Natural killer cell (primary cell): Measurements from ENCODE around the gene ASB3. TPM values are rescaled to one million over a fixed set of nuclear protein-coding genes. Genes with fewer than 3 reads are reported as not detected.
"Not testable (repeated sequence)": the region's sequence is repeated elsewhere in the genome, so short reads cannot be mapped to it uniquely, and the experiment has no call there.

Experiments used
- ATAC-seq, 3 donors: fragments of 150-1000 bp in 2 of 3; fragments of 200-7000 bp in 1 of 3; cut with Tn5 transposase; 1 replicate in 1 of 3; 2 replicates in 2 of 3; pipeline ENCODE4 v1.10.0; 2021; ENCODE audit warnings: mild to moderate bottlenecking in 2 of 3, moderate library complexity in 2 of 3
- DNase-seq, 2 donors: peaks; one replicate each; pipeline versions ENCODE4 v3.0.0 to v3.0.0-alpha.2; 2013 to 2021; ENCODE audit warnings: mixed read lengths in 1 of 2
- H3K27ac ChIP-seq: one replicate; pipeline ENCODE4 v1.5.1; 2013; ENCODE audit warnings: mild to moderate bottlenecking, low read length
- H3K27me3 ChIP-seq: one replicate; pipeline ENCODE4 v1.6.1; 2013; ENCODE audit warnings: low read length; ENCODE audit not compliant: control insufficient read depth, insufficient read depth
- H3K36me3 ChIP-seq: one replicate; pipeline ENCODE4 v1.6.1; 2013; ENCODE audit warnings: low read length; ENCODE audit not compliant: control insufficient read depth, insufficient read depth
- H3K4me1 ChIP-seq: one replicate; pipeline ENCODE4 v1.6.1; 2013; ENCODE audit warnings: low read length; ENCODE audit not compliant: control insufficient read depth, insufficient read depth
- H3K4me3 ChIP-seq: one replicate; pipeline ENCODE4 v1.5.1; 2013; ENCODE audit warnings: low read length
- H3K9me3 ChIP-seq: one replicate; pipeline ENCODE4 v1.6.1; 2013; ENCODE audit warnings: low read length; ENCODE audit not compliant: control insufficient read depth, insufficient read depth
- H3K27ac Mint-ChIP-seq, 2 donors: one replicate each; pipeline ENCODE4 v1.8.0; 2022; ENCODE audit warnings: mild to moderate bottlenecking in 2 of 2, mixed read lengths in 2 of 2, moderate library complexity in 1 of 2
- H3K27me3 Mint-ChIP-seq, 2 donors: one replicate each; pipeline ENCODE4 v1.8.0; 2022; ENCODE audit warnings: low read depth in 2 of 2, mixed read lengths in 2 of 2
- H3K36me3 Mint-ChIP-seq: one replicate; pipeline ENCODE4 v1.8.0; 2022; ENCODE audit warnings: mixed read lengths
- H3K4me1 Mint-ChIP-seq, 2 donors: one replicate each; pipeline ENCODE4 v1.8.0; 2022; ENCODE audit warnings: mixed read lengths in 2 of 2
- H3K4me3 Mint-ChIP-seq: one replicate; pipeline ENCODE4 v1.8.0; 2022; ENCODE audit warnings: mild to moderate bottlenecking, moderate library complexity, mixed read lengths
- H3K9me3 Mint-ChIP-seq, 2 donors: one replicate each; pipeline ENCODE4 v1.8.0; 2022; ENCODE audit warnings: mixed read lengths in 2 of 2
- WGBS: methylation state at CpG from one replicate; pipeline ENCODE4 v1.1.7; 2013; ENCODE audit warnings: missing lambda C conversion rate; ENCODE audit not compliant: insufficient coverage; 5-methylcytosine and 5-hydroxymethylcytosine counted together
- intact Hi-C: fragments of 100-400 bp; cut with micrococcal nuclease; formaldehyde crosslinking; loops from one replicate; pipeline ENCODE4 v1.14.2; 2022
- total RNA-seq, 4 donors: library from RNA; stranded (reverse); fragments of 120-200 nt in 1 of 4; gene quantifications; one replicate each; pipeline versions ENCODE4 v1.2.3 to v1.2.4, GENCODE V29; 2013 to 2022
- TF ChIP-seq, protein P1 (sequence below): fragments of 200-600 bp; IDR thresholded peaks from one replicate; pipeline ENCODE4 v1.8.0; 2022; ENCODE audit warnings: antibody characterized with exemption

The ASB3 gene
- total RNA-seq, 3 donors from 2014 or later (not counting 1 experiment from before 2014, with no cell fraction given) = 27.9 to 37.0 (median 29.6) TPM

DNA sequence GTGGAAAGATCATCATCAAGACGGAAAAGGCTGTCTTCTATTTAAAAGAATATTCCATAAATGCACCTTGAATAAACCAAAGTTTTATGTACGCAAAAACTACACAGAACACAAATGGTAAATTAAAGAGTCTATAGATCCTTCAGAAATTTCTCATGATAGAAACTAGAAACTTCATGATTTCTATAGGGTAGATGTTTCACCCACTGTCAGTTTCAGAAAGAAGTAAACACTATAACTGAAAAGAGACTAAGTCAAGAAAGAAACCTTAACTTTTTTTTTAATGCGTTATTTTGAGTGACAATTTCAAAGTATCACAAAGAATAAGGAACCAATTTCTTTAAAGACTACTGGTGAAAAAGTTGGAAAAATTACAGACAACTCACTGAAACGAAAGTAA, 61.1 kb downstream of the ASB3 start:
- WGBS = 83% methylated on average over 1 of the region's 4 CpGs
- no peaks in the 10 kb centered on the region for H3K27me3 ChIP-seq

DNA sequence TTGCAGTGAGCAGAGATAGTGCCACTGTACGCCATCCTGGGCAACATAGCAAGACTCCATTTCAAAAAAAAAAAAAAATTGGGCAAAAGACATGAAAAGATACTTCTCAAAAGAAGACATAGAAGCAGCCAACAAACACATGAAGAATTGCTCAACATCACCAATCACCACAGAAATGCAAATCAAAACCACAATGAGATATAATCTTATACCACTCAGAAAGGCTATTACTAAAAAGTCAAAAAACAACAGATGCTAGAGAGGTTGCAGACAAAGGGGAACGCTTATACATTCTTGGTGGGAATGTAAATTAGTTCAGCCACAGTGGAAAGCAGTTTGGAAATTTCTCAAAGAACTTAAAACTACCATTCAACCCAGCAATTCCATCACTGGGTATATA, 62.2 kb downstream of the ASB3 start:
- WGBS = 91% methylated on average over 1 of the region's 2 CpGs
- Mint-ChIP-seq H3K4me1 (peaks cover 24 to 35% of the 10 kb centered on the region in 2 donors), H3K4me3 (no peak overlapping the region), H3K27me3 (no peaks in the 10 kb centered on the region), H3K9me3 (no peaks in the 10 kb centered on the region), H3K36me3 (no peaks in the 10 kb centered on the region), H3K27ac (peak overlapping the region in 1 of 2 donors; percentile 18)
- ATAC-seq = no peak
- no peak for DNase-seq
- TF ChIP-seq, protein P1, sequence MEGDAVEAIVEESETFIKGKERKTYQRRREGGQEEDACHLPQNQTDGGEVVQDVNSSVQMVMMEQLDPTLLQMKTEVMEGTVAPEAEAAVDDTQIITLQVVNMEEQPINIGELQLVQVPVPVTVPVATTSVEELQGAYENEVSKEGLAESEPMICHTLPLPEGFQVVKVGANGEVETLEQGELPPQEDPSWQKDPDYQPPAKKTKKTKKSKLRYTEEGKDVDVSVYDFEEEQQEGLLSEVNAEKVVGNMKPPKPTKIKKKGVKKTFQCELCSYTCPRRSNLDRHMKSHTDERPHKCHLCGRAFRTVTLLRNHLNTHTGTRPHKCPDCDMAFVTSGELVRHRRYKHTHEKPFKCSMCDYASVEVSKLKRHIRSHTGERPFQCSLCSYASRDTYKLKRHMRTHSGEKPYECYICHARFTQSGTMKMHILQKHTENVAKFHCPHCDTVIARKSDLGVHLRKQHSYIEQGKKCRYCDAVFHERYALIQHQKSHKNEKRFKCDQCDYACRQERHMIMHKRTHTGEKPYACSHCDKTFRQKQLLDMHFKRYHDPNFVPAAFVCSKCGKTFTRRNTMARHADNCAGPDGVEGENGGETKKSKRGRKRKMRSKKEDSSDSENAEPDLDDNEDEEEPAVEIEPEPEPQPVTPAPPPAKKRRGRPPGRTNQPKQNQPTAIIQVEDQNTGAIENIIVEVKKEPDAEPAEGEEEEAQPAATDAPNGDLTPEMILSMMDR = no peak
- H3K36me3 ChIP-seq = peaks cover 4% of the 10 kb centered on the region
- intact Hi-C loops = no loop called here
- no peak overlapping the region for H3K27ac ChIP-seq
- no peak overlapping the region for H3K4me3 ChIP-seq
- H3K4me1 ChIP-seq = no peaks in the 10 kb centered on the region
- H3K9me3 ChIP-seq = no peaks in the 10 kb centered on the region
- H3K27me3 ChIP-seq = no peaks in the 10 kb centered on the region

More for the DNA sequence above, 61.1 kb downstream of the ASB3 start:
- TF ChIP-seq, protein P1 = no peak
- Mint-ChIP-seq H3K27ac (no peak overlapping the region), H3K36me3 (no peaks in the 10 kb centered on the region), H3K27me3 (no peaks in the 10 kb centered on the region), H3K9me3 (no peaks in the 10 kb centered on the region), H3K4me1 (peaks cover 20 to 33% of the 10 kb centered on the region in 2 donors), H3K4me3 (no peak overlapping the region)
- H3K4me3 ChIP-seq = no peak overlapping the region
- intact Hi-C loops = no loop called here
- DNase-seq (no peak), ATAC-seq (no peak)
- no peaks in the 10 kb centered on the region for H3K4me1 ChIP-seq
- peaks cover 9% of the 10 kb centered on the region for H3K36me3 ChIP-seq
- no peaks in the 10 kb centered on the region for H3K9me3 ChIP-seq
- H3K27ac ChIP-seq = no peak overlapping the region

DNA sequence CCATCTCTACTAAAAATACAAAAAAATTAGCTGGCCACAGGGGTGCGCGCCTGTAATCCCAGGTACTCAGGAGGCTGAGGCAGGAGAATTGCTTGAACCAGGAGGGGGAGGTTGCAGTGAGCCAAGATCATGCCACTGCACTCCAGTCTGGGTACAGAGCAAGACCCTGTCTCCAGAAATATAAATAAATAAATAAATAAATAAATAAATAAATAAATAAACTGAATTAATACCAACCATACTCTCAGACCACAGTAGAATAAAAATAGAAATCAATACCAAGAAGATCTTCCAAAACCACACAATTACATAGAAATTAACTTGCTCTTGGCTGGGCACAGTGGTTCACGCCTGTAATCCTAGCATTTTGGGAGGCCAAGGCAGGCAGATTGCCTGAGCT, 65.8 kb downstream of the ASB3 start:
- 100% methylated on average over 3 of the region's 3 CpGs for WGBS
- peaks cover 33 to 40% of the 10 kb centered on the region in 2 donors for H3K4me1 Mint-ChIP-seq
- H3K4me3 Mint-ChIP-seq, H3K9me3 Mint-ChIP-seq, intact Hi-C loops, H3K27me3 ChIP-seq, H3K27me3 Mint-ChIP-seq, H3K27ac Mint-ChIP-seq, H3K4me1 ChIP-seq, H3K27ac ChIP-seq, H3K36me3 ChIP-seq, H3K9me3 ChIP-seq, ATAC-seq, H3K4me3 ChIP-seq, H3K36me3 Mint-ChIP-seq, DNase-seq: not testable (repeated sequence)

DNA sequence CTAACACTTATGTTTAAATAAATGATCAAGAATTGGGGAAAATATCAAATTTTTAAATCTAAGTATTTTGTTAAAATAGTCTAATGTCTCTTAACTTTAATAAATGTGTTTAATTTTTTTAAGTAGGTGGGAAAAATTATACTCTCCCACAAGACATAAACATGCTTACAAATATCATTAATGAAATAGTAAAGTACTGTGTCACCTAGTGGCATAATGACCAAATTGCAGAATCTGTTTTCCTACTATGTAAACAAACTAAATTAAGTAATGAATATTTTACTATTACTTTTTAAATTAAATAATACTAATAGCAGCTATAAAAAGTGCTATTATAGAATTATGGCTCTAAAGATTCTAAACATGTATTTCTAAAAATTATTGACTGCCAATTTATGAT, 71.2 kb downstream of the ASB3 start:
- H3K4me1 Mint-ChIP-seq = peaks cover 7 to 13% of the 10 kb centered on the region in 2 donors
- Histone ChIP-seq H3K9me3 (no peaks in the 10 kb centered on the region), H3K4me1 (no peaks in the 10 kb centered on the region), H3K36me3 (peaks cover 10% of the 10 kb centered on the region), H3K27me3 (no peaks in the 10 kb centered on the region), H3K4me3 (no peak overlapping the region), H3K27ac (no peak overlapping the region)
- DNase-seq (no peak), ATAC-seq (no peak)
- H3K9me3 Mint-ChIP-seq = no peaks in the 10 kb centered on the region
- TF ChIP-seq, protein P1 = peak; percentile 28
- intact Hi-C loops = no loop called here
- H3K27me3 Mint-ChIP-seq = no peaks in the 10 kb centered on the region
- peak overlapping the region in 1 of 2 donors; percentile 54 for H3K27ac Mint-ChIP-seq
- no peaks in the 10 kb centered on the region for H3K36me3 Mint-ChIP-seq
- H3K4me3 Mint-ChIP-seq = no peak overlapping the region
